Neutrophil (primary cell): ENCODE measurements around the gene THBS2.

Experiments used
- H3K27ac ChIP-seq: fragments of 200-600 bp; sonication (generic); 2 replicates; pipeline ENCODE4 v1.5.1; 2016; ENCODE audit warnings: mild to moderate bottlenecking, moderate library complexity
- H3K27me3 ChIP-seq: fragments of 200-600 bp; sonication (generic); 2 replicates; pipeline ENCODE4 v1.6.0; 2016; ENCODE audit warnings: mild to moderate bottlenecking
- H3K36me3 ChIP-seq: fragments of 200-600 bp; sonication (generic); 2 replicates; pipeline ENCODE4 v1.5.1; 2017
- H3K4me1 ChIP-seq, 2 experiments: fragments of 200-600 bp in 1 of 2; sonication (generic) in 1 of 2; 1 replicate in 1 of 2; 2 replicates in 1 of 2; pipeline versions ENCODE4 v1.5.1 to v1.6.1; 2013 to 2016; ENCODE audit warnings: low read depth in 1 of 2, low read length in 1 of 2, mild to moderate bottlenecking in 1 of 2, moderate library complexity in 1 of 2; ENCODE audit not compliant: control insufficient read depth in 1 of 2, insufficient read depth in 1 of 2
- H3K4me3 ChIP-seq, 2 experiments: fragments of 200-600 bp in 1 of 2; sonication (generic) in 1 of 2; 1 replicate in 1 of 2; 2 replicates in 1 of 2; pipeline ENCODE4 v1.5.1; 2013 to 2016; ENCODE audit warnings: low read depth in 1 of 2, low read length in 1 of 2, mild to moderate bottlenecking in 1 of 2, moderate library complexity in 1 of 2
- H3K9me3 ChIP-seq: fragments of 200-600 bp; sonication (generic); 2 replicates; pipeline ENCODE4 v1.5.1; 2016
- TF ChIP-seq, protein P1 (sequence below): fragments of 200-600 bp; sonication (generic); IDR thresholded peaks from 2 replicates; pipeline ENCODE4 v1.5.1; 2016; ENCODE audit warnings: antibody characterized with exemption

THBS2 gene

DNA sequence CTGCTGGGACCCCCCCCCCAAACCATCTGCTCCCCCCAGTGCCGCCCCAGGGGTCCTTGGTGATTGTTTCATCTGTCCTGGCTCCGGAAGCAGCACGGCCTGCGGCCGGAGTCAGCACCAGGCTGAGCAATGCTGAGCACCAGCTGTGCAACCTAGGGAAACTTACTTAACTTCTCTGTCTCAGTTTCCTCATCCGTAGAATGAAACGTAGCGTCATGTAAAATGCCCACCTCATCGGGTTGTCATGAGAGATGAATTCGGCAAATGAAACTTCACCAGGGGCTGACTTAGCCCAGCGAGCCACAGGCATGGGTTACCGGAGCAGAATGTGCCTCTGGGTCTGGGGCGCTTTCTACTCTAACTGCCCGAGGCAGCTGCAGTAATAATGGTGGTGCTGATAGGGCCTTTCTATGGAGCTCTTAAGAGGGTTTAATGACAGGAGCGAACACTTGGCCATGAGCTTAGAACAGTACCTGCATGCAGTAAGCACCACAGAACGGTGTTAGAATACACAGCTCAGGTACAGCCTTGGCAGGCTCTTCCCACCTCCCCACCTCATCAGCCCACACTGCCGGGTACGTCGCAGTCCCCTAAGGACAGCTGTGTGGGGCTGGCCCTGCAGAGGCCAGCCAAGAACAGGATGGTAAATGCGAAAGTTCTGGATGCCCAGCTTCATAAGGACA is 1.7 kb downstream of the THBS2 start:
- no peak overlapping the region for H3K4me3 ChIP-seq
- H3K36me3 ChIP-seq, result no peaks in the 10 kb centered on the region
- H3K27ac ChIP-seq, result no peak overlapping the region
- H3K4me1 ChIP-seq, result no peaks in the 10 kb centered on the region
- peaks cover 61% of the 10 kb centered on the region for H3K27me3 ChIP-seq
- no peaks in the 10 kb centered on the region for H3K9me3 ChIP-seq
- TF ChIP-seq, protein P1, sequence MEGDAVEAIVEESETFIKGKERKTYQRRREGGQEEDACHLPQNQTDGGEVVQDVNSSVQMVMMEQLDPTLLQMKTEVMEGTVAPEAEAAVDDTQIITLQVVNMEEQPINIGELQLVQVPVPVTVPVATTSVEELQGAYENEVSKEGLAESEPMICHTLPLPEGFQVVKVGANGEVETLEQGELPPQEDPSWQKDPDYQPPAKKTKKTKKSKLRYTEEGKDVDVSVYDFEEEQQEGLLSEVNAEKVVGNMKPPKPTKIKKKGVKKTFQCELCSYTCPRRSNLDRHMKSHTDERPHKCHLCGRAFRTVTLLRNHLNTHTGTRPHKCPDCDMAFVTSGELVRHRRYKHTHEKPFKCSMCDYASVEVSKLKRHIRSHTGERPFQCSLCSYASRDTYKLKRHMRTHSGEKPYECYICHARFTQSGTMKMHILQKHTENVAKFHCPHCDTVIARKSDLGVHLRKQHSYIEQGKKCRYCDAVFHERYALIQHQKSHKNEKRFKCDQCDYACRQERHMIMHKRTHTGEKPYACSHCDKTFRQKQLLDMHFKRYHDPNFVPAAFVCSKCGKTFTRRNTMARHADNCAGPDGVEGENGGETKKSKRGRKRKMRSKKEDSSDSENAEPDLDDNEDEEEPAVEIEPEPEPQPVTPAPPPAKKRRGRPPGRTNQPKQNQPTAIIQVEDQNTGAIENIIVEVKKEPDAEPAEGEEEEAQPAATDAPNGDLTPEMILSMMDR, result no peak

DNA sequence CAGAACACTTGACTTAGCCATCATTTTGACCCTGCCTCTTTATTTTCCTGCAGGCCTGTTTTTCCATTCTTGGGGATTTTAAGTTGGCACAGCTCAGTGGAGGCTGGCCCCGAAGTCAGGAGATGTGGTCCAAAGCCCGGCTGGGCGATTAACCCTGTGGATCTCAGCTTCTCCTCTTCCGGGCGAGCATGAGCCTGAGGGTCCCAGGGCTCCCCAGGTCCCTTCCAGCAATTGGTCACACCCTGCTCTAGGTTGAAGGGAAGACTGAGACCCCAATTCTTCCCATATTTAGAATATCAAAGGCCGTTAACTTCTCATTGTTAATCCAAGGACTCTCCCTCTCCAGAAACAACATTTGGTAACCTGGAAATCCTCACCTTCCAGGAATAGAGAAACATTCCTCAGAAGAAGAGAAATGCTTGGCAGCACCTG is 2.3 kb downstream of the THBS2 start:
- Histone ChIP-seq H3K4me3 (no peak overlapping the region), H3K36me3 (no peaks in the 10 kb centered on the region), H3K27me3 (peaks cover 61% of the 10 kb centered on the region), H3K4me1 (no peaks in the 10 kb centered on the region), H3K9me3 (no peaks in the 10 kb centered on the region), H3K27ac (no peak overlapping the region)
- TF ChIP-seq, protein P1, result no peak

DNA sequence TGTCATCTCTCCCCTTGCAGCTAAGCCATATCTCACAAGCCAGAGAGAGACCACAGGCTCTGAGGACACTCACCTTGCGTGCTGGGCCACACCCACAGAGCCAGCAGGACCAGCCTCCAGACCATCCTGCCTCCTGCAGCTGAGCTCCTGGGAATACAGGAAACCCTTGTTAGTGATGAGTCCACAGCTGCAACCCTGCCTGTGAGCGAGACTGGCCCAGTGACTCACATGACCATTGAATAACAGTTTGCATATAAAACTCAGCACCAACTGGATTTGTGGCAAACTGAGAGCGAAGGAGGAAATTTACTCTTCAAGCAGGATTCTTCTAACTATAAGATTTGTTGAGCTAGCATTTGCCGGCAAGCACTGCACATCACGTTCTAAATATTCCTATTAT is 3.0 kb downstream of the THBS2 start:
- Histone ChIP-seq H3K4me3 (no peak overlapping the region), H3K9me3 (no peaks in the 10 kb centered on the region), H3K4me1 (no peaks in the 10 kb centered on the region), H3K27ac (no peak overlapping the region), H3K36me3 (no peaks in the 10 kb centered on the region), H3K27me3 (peaks cover 57% of the 10 kb centered on the region)
- TF ChIP-seq, protein P1, result no peak

DNA sequence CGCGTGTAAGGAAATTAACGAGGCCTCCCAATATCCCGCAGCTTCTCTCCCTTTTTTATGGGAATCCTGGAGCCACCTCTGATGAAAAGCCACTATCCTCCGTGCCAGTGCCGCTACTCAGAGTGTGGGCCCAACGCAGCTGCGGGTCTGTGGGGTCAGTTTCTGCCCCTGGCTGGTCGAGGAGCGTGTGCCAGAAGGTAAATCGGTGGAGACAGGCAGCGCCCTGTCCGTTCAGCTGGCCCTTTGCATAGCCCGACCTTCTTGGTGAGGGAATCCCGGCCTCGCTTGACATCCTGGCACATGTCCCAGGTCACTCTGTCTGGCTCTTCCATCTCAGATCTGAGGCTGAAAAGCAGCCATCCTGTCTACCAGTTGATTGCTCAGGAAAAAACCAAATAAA is 4.6 kb downstream of the THBS2 start:
- H3K4me1 ChIP-seq, result no peaks in the 10 kb centered on the region
- H3K4me3 ChIP-seq, result no peak overlapping the region
- H3K27me3 ChIP-seq, result peaks cover 41% of the 10 kb centered on the region
- H3K27ac ChIP-seq, result no peak overlapping the region
- TF ChIP-seq, protein P1, result no peak
- no peaks in the 10 kb centered on the region for H3K36me3 ChIP-seq
- no peaks in the 10 kb centered on the region for H3K9me3 ChIP-seq

DNA sequence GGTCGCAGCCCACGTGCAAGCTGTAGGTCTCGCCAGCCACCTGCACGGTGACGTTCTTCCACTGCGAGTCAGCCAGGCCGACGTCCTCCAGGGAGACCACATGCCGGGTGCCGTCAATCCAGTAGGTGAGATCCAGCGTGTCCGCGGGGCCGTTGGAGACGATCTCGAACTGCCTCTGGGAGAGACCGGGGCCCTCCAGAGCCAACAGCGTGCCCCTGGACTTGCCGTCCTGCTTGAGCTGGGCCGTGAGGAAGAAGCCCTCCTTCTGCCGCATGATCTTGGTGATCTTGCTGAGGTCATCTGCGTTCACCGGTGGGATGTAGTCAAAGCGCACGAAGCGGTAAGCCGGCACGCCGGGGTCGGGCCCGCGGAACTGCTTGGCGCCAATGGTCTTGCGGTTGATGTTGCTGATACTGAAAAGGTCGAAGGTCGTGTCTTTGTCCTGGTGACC is 5.1 kb downstream of the THBS2 start:
- peaks cover 36% of the 10 kb centered on the region for H3K27me3 ChIP-seq
- no peaks in the 10 kb centered on the region for H3K4me1 ChIP-seq
- H3K4me3 ChIP-seq, result no peak overlapping the region
- H3K27ac ChIP-seq, result no peak overlapping the region
- H3K9me3 ChIP-seq, result no peaks in the 10 kb centered on the region
- no peaks in the 10 kb centered on the region for H3K36me3 ChIP-seq
- TF ChIP-seq, protein P1, result no peak
